GM19099 (cell line): ENCODE data around the gene TNFRSF25.

Experiments used
- POLR2A ChIP-seq: IDR thresholded peaks from 3 replicates; pipeline ENCODE4 v1.6.1; 2011; ENCODE audit warnings: low read depth; ENCODE audit not compliant: insufficient read length; ENCODE audit errors: extremely low read depth

The TNFRSF25 gene

DNA sequence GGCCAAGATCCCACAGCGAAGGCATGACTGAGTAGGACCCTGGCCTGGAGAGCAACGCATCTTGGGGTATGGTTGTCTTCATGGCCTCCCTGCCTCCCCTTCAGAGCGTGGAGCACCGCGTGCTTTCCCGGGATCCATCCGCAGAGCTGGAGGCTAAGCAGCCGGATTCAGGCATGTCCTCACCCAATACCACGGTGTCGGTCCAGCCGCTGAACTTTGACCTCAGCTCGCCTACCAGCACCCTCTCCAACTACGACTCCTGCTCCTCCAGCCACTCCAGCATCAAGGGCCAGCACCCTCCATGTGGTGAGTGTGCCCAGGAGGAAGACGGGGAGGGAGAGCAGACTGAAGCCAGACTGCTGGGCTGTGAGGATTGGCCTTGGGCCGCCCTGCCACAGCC lies 21.6 kb downstream of the TNFRSF25 start:
- TF ChIP-seq POLR2A = no peak

GRCh38 chr1:6443339-6444115 lies 22.4 kb downstream of the TNFRSF25 start:
- TF ChIP-seq POLR2A = no peak

DNA sequence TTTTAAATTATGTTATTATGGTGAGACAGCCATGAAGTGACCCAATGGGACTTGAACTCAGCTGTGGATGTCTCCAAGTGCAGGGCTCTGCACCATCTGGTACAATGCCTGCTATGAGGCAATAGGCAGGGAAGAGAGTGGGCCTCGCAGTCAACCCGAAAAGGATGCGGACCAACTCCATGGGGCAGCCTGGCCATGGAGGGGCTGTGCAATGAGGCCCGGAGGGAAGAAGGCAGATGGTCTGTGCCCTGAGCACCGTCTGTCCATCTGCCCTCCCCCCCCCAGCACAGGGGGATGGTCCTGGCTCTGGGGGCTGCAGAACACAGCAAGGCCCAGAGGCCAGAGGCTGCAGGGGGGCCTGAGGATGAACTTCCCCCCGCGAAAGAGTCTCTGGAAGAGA lies 24.4 kb downstream of the TNFRSF25 start:
- no peak for TF ChIP-seq POLR2A

- TF ChIP-seq POLR2A = no peak
Measured at GRCh38 chr1:6440198-6441126, 25.5 kb downstream of the TNFRSF25 start.

DNA sequence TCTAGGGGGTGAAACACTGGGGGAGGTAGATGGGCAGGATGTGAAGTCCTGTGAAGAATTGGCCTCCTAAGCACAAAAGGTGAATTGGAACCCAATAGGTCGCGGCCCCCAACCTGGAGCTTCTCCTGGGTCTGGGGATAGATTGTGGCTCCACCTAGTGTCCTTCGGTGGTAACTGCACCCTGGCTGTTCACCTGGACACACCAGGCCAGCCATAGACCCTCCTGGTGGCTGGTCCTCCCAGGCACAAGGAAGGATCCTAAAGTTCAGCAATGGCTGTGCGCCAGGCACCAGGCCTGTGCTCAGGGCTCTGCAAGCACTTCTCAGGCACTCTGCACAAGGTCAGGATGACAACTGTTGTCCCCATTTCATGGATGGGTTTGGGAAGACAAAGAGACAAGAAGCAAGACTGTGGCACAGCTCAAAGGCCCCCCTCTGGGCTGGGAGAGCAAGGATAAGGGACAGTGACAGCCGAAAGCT lies 27.9 kb downstream of the TNFRSF25 start:
- TF ChIP-seq POLR2A = no peak

DNA sequence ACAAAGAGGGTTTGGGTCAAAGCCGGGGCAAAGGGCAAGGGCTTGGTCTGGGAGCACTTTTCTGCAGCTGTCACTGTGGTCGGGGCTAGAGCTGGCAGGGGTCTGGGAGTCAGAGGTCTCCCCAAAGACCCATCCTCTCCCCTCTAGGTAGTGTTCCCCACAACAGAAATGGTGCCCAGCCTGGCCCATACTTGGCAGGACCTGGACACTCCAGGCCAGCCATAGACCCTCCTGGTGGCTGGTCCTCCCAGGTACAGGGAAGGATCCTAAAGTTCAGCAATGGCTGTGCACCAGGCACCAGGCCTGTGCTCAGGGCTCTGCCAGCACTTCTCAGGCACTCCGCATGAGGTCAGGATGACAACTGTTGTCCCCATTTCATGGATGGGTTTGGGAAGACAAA lies 30.4 kb downstream of the TNFRSF25 start:
- no peak for TF ChIP-seq POLR2A

DNA sequence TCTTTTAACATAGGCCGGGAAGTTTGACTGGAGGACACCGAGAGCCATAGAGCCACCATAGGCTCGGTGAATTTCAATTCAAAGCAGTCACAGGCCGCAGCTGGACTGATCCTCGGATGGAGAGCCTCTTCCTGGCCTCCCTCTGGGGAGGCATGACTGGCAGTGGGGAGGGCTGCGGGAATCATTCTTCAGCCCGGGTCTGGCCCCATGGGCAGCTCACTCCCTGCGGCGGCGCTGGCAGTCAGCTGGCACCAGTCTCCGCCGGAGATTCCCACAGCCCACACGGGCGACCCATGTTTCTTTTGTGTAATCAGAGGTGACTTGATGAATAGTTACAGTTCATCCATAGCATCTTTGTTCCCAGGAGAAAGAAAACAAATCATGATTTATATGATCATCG lies 30.8 kb downstream of the TNFRSF25 start:
- TF ChIP-seq POLR2A = no peak

DNA sequence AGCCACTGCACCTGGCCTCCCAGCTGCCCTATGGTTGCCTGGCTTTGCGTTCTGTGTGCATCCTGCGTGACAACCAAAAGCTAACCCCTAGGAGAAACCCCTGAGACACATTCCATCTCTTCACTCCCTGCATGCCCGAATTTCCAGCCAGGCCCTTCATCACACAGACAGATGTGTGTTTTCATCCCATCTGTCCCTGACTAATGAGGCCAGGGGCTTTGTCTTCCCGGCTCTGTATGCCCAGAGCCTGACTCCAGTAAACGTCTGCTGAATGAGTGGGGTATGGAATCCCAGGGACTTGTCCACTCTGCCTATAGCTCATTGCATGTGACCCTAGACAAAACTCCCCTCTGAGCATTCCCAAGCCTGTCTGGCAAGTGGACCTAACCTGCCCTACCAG lies 31.8 kb downstream of the TNFRSF25 start:
- TF ChIP-seq POLR2A = no peak

GRCh38 chr1:6427441-6428390 lies 38.3 kb downstream of the TNFRSF25 start:
- no peak for TF ChIP-seq POLR2A

- TF ChIP-seq POLR2A = no peak
Measured at GRCh38 chr1:6426972-6427350, 39.0 kb downstream of the TNFRSF25 start.

GRCh38 chr1:6426277-6426971 lies 39.5 kb downstream of the TNFRSF25 start:
- TF ChIP-seq POLR2A = no peak

DNA sequence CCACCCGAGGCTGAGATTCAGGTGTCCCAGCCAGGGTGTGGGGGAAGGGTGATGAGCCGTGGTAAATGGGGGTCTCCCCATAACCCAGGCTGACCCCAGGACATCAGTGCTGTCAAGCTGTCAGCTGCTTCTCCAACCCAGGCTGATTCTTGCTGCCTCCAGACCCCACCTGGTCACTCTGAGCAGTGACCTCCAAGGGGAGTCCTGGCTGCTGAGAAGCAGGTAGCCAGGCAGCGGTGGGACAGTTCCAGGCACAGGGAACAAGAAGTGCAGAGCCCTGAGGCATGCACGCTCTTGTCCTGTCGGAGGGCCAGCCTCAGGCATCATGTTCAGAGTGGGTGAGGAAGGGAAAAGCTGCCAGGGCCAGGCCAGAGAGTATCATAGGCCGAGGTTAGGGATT lies 40.3 kb downstream of the TNFRSF25 start:
- no peak for TF ChIP-seq POLR2A

DNA sequence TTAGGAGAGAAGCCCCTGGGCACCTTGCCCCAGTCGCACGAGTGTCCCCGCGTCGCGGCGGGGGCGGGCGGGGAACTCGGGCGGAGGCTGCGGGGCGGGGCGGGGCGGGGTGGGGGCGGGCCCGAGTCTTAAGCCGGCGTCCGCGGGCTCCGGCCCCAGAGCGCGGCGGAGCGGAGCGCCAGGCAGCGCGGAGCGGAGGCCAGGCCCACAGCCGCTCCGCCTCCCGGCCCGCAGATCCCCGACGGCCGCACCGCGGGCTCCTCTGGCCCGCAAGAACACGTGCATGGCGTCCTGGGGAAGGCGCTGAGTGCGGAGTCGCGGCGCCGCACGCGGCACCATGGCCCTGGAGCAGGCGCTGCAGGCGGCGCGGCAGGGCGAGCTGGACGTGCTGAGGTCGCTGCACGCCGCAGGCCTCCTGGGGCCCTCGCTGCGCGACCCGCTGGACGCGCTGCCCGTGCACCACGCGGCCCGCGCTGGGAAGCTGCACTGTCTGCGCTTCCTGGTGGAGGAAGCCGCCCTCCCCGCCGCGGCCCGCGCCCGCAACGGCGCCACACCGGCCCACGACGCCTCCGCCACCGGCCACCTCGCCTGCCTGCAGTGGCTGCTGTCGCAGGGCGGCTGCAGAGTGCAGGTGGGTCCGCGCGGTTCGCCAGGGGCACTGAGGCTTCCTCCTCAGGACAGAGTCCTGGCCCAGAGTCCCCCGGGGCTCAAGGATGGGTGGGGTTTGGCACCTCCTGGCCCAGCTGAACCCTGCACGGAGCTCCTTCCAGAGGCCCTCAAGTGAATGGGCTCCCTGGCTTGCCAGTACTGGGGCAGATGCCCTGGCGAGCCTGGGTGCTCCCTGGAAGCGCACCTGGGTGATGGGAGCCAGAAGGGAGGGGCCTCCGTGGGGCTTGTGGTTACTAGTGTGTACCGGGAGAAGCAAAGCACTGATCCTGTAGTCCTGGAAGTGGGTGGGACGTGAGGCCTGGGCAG lies 41.1 kb downstream of the TNFRSF25 start, which contains the start of gene ESPN:
Gene ESPN (plus strand): TSS at position 158 of the 975 bp plus-strand sequence. CDS start 180 bp downstream, at position 338.
- no peak for TF ChIP-seq POLR2A

DNA sequence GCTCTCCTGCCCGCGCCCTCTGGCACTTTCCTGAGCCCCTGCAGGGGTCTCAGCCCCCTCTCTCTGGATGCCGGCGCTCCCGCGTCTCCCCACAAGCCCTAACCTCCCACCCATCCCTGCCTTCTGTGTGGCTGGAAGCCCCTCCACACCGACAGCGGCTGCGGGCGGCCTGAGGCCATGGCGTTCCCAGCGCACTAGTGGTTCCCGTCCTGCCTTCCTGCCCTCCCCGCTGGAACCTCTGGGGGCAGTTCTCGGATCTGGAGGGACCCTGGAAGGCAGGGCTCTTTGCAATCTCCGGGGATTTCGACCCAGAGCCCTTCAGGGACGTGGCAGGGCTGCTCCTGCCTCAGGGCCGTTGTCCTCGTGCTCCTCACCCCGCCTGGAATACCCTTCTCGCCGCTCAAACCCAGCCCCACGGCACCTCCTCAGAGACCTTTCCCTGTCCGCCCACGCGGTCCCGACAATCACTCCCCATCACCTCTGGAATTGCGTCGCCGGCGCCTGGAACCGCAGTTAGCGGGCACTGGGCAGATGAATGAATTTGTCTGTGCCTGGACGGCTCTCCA lies 41.9 kb downstream of the TNFRSF25 start:
- no peak for TF ChIP-seq POLR2A
